WTC11 (cell line): ENCODE data around the gene CERCAM. TPM values are rescaled to one million over a fixed set of nuclear protein-coding genes. Genes with fewer than 3 reads are reported as not detected.
"Not testable (repeated sequence)": the region's sequence is repeated elsewhere in the genome, so short reads cannot be mapped to it uniquely, and the experiment has no call there.

ENCODE experiments used
- ATAC-seq: fragments of 200-7000 bp; cut with Tn5 transposase; 2 replicates; pipeline ENCODE4 v1.10.0; 2021; ENCODE audit warnings: mild to moderate bottlenecking, moderate library complexity
- CTCF ChIA-PET: fragments of 300-600 bp; sonication (Branson Sonifier 250); formaldehyde crosslinking; loops from one replicate; lab custom pipeline; 2021; ENCODE audit warnings: antibody characterized with exemption; lab: Charles Lee
- POLR2A ChIA-PET: fragments of 350-600 bp; sonication (Branson Sonifier 250); formaldehyde crosslinking; loops from one replicate; lab custom pipeline; 2021; ENCODE audit warnings: antibody characterized with exemption; lab: Charles Lee
- DNase-seq: peaks from one replicate; pipeline ENCODE4 v3.0.0; 2021; ENCODE audit warnings: low spot score
- H3K27ac Mint-ChIP-seq: 2 replicates; pipeline ENCODE4 v1.8.0; 2021; ENCODE audit warnings: mixed read lengths
- H3K27me3 Mint-ChIP-seq: 2 replicates; pipeline ENCODE4 v1.8.0; 2021; ENCODE audit warnings: low read depth, mild to moderate bottlenecking, moderate library complexity, mixed read lengths
- H3K36me3 Mint-ChIP-seq: 2 replicates; pipeline ENCODE4 v1.8.0; 2021; ENCODE audit warnings: mixed read lengths
- H3K4me1 Mint-ChIP-seq: 2 replicates; pipeline ENCODE4 v1.8.0; 2022; ENCODE audit warnings: mixed read lengths
- H3K4me3 Mint-ChIP-seq: 2 replicates; pipeline ENCODE4 v1.8.0; 2021; ENCODE audit warnings: mild to moderate bottlenecking, moderate library complexity, mixed read lengths
- H3K9me3 Mint-ChIP-seq: 2 replicates; pipeline ENCODE4 v1.8.0; 2021; ENCODE audit warnings: mixed read lengths
- EMX1 ChIP-seq: fragments of 250-450 bp; sonication (Bioruptor Pico); IDR thresholded peaks from 2 replicates; pipeline ENCODE4 v1.8.0; 2021; ENCODE audit warnings: mild to moderate bottlenecking
- ERG ChIP-seq: fragments of 250-450 bp; sonication (Bioruptor Pico); IDR thresholded peaks from 2 replicates; pipeline ENCODE4 v1.8.0; 2021; ENCODE audit warnings: mild to moderate bottlenecking
- FOXK1 ChIP-seq: sonication (generic); formaldehyde crosslinking; IDR thresholded peaks from 2 replicates; pipeline ENCODE4 v1.8.0; 2022; ENCODE audit warnings: mild to moderate bottlenecking, moderate library complexity, missing genetic modification reagents
- GABPB1 ChIP-seq: sonication (generic); formaldehyde crosslinking; IDR thresholded peaks from 2 replicates; pipeline ENCODE4 v1.8.1; 2023; ENCODE audit warnings: mild to moderate bottlenecking, missing genetic modification reagents
- PRDM15 ChIP-seq: sonication (generic); formaldehyde crosslinking; IDR thresholded peaks from 2 replicates; pipeline ENCODE4 v1.8.0; 2022; ENCODE audit warnings: missing genetic modification reagents
- RELA ChIP-seq: sonication (generic); formaldehyde crosslinking; IDR thresholded peaks from 2 replicates; pipeline ENCODE4 v1.8.1; 2022; ENCODE audit warnings: missing genetic modification reagents, mild to moderate bottlenecking, borderline replicate concordance
- ZBTB43 ChIP-seq: sonication (generic); formaldehyde crosslinking; IDR thresholded peaks from 2 replicates; pipeline ENCODE4 v1.8.1; 2023; ENCODE audit warnings: mild to moderate bottlenecking, missing genetic modification reagents
- ZNF263 ChIP-seq: sonication (generic); formaldehyde crosslinking; IDR thresholded peaks from 2 replicates; pipeline ENCODE4 v1.8.1; 2022; ENCODE audit warnings: low read depth, mild to moderate bottlenecking, moderate library complexity, missing genetic modification reagents
- ZNF281 ChIP-seq: sonication (generic); formaldehyde crosslinking; IDR thresholded peaks from 2 replicates; pipeline ENCODE4 v1.8.0; 2023; ENCODE audit warnings: mild to moderate bottlenecking, missing genetic modification reagents
- ZNF512 ChIP-seq: sonication (generic); formaldehyde crosslinking; IDR thresholded peaks from 2 replicates; pipeline ENCODE4 v1.8.1; 2022; ENCODE audit warnings: missing genetic modification reagents, borderline replicate concordance
- total RNA-seq: library from RNA; stranded (reverse); gene quantifications from 3 replicates; pipeline ENCODE4 v1.2.3, GENCODE V29; 2021

CERCAM gene
- total RNA-seq, 1 experiment from 2014 or later, result 15.2 TPM

- peak; percentile 21; the same call in 1 of the 2 replicates for TF ChIP-seq ERG (CRISPR knock-in tag)
Observed at GRCh38 chr9:128438343-128439109, 17.9 kb downstream of the CERCAM start (continued).

DNA sequence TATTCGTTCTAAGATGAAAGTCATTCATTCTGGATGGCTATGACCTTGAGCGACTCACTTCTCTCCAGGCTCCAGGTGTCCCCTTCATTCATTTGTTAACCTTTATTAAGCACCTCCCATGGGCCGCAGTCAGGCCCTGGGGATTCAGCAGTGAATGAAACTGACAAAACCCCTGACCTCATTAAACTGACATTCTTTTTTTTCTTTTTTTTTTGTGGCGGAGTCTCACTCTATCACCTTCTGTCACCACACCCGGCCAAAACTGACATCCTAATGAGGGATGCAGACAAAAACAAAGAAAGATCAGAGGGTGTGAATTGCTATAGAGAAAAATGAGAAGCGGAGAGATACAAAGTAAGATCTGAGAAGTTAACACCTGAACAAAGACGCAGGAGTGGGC lies 18.6 kb downstream of the CERCAM start:
- ATAC-seq (no peak), DNase-seq (no peak)
- no peak overlapping the region for H3K4me3 Mint-ChIP-seq
- CTCF ChIA-PET, result interaction anchor here (0.5 to 2.7 kb wide), 73 partner anchors 8 to 608 kb away, joined by 3 to 58 read pairs (median 5); partner anchors contain the start of genes BBLN, CERCAM, ENDOG and GLE1
- no peaks in the 10 kb centered on the region for H3K9me3 Mint-ChIP-seq
- no peak for TF ChIP-seq GABPB1 (CRISPR knock-in tag)
- no peaks in the 10 kb centered on the region for H3K36me3 Mint-ChIP-seq
- peaks cover 10% of the 10 kb centered on the region; the same call in 1 of the 2 replicates for H3K27me3 Mint-ChIP-seq
- no peak overlapping the region for H3K27ac Mint-ChIP-seq
- H3K4me1 Mint-ChIP-seq, result peaks cover 9% of the 10 kb centered on the region
- POLR2A ChIA-PET, result interaction anchor here (1.0 kb wide), 1 partner anchor 113 kb away, joined by 5 read pairs; the partner anchor contains the start of gene SPTAN1

- no peak overlapping the region for H3K4me3 Mint-ChIP-seq
- POLR2A ChIA-PET, result no interaction called here
- ATAC-seq, result no peak
- TF ChIP-seq RELA (CRISPR knock-in tag), result no peak
- TF ChIP-seq ZNF512 (CRISPR knock-in tag), result no peak
- no peak for TF ChIP-seq EMX1 (CRISPR knock-in tag)
- TF ChIP-seq ZNF263, result no peak
- no peak for TF ChIP-seq FOXK1 (CRISPR knock-in tag)
- no peak for TF ChIP-seq ZNF281
- no peak for TF ChIP-seq PRDM15 (CRISPR knock-in tag)
- TF ChIP-seq ZBTB43, result no peak
- H3K27me3 Mint-ChIP-seq, result peaks cover 20% of the 10 kb centered on the region
- no peak for DNase-seq
- no peaks in the 10 kb centered on the region for H3K9me3 Mint-ChIP-seq
- peaks cover 9% of the 10 kb centered on the region for H3K4me1 Mint-ChIP-seq
- CTCF ChIA-PET, result interaction anchor here (0.6 to 1.3 kb wide), 3 partner anchors 59 to 194 kb away, joined by 3 to 4 read pairs (median 3); no protein-coding TSS in a partner anchor
- no peaks in the 10 kb centered on the region for H3K36me3 Mint-ChIP-seq
- H3K27ac Mint-ChIP-seq, result no peak overlapping the region
Observed at GRCh38 chr9:128442150-128442549, 21.5 kb downstream of the CERCAM start.

GRCh38 chr9:128446505-128446904 lies 25.8 kb downstream of the CERCAM start:
- DNase-seq, H3K4me3 Mint-ChIP-seq, ATAC-seq, H3K4me1 Mint-ChIP-seq, H3K9me3 Mint-ChIP-seq, H3K27ac Mint-ChIP-seq, H3K36me3 Mint-ChIP-seq: not testable (repeated sequence)
- POLR2A ChIA-PET, result interaction anchor here (0.7 kb wide), 1 partner anchor 254 kb away, joined by 3 read pairs; no protein-coding TSS in a partner anchor
- CTCF ChIA-PET, result interaction anchor here (1.4 to 1.6 kb wide), 2 partner anchors 8 to 63 kb away, joined by 3 to 12 read pairs; no protein-coding TSS in a partner anchor
- peaks cover 38% of the 10 kb centered on the region for H3K27me3 Mint-ChIP-seq
